HL-60 (cell line): ENCODE data around the gene PELO.

ENCODE experiments used
- CTCF ChIP-seq: IDR thresholded peaks from one replicate; pipeline ENCODE4 v1.5.1; 2011; ENCODE audit warnings: low read length, control low read depth, inconsistent platforms; ENCODE audit not compliant: insufficient read depth
- REST ChIP-seq: IDR thresholded peaks from 2 replicates; pipeline ENCODE4 v1.6.1; 2012; ENCODE audit warnings: low read depth; ENCODE audit not compliant: insufficient replicate concordance

GRCh38 chr5:52767766-52768480 is 19.8 kb upstream of the PELO start:
- TF ChIP-seq CTCF: no peak
- TF ChIP-seq REST: no peak
